ENCODE results near the gene FLVCR2. TPM values are rescaled to one million over a fixed set of nuclear protein-coding genes. Genes with fewer than 3 reads are reported as not detected.
A peak's percentile ranks its signal among the peaks of the same experiment; 100 is the strongest.

Gene FLVCR2
- total and polyA plus RNA-seq, 2 of the 13 experiments (the other 11 are each of a cell fraction or from before 2014, with no cell fraction given), result 9.9 to 10.5 TPM

DNA sequence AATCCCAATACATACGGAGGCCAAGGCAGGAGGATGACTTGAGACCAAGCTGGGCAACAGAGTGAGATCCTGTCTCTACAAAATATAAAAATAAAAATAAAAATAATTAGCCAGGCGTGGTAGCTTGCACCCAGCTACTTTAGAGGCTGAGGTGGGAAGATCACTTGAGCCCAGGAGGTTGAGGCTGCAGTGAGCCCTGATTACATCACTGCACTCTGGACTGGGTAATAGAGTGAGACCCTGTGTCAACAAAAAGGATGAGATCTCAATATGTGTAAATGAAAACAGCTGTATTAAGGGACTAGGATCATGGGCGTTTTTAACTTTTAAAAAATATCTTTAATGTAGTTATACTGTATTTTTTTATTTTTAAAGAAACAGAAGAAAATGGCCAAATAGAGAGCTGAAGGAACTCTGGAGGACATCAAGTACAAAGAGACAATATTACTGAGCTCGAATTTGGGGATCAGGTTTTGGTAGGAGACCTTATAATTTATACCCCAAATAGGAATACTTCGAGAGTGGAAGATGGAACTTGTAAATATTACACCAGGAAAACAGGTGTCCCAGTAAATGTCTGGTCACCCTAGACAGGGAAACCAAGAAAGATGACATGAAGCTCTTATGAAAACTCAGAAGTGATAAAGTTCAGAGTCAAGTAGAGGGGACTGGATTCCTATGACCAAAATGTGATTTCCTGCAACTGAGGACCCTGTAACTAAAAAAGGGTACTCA, 43.1 kb upstream of the FLVCR2 start (continued):
- TF ChIP-seq, protein P1, sequence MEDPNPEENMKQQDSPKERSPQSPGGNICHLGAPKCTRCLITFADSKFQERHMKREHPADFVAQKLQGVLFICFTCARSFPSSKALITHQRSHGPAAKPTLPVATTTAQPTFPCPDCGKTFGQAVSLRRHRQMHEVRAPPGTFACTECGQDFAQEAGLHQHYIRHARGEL (CRISPR knock-in tag; IDR thresholded peaks at IDR 0.05), result no peak
- no peak for TF ChIP-seq CENPX (CRISPR knock-in tag; IDR thresholded peaks at IDR 0.05)
- TF ChIP-seq, protein P2, sequence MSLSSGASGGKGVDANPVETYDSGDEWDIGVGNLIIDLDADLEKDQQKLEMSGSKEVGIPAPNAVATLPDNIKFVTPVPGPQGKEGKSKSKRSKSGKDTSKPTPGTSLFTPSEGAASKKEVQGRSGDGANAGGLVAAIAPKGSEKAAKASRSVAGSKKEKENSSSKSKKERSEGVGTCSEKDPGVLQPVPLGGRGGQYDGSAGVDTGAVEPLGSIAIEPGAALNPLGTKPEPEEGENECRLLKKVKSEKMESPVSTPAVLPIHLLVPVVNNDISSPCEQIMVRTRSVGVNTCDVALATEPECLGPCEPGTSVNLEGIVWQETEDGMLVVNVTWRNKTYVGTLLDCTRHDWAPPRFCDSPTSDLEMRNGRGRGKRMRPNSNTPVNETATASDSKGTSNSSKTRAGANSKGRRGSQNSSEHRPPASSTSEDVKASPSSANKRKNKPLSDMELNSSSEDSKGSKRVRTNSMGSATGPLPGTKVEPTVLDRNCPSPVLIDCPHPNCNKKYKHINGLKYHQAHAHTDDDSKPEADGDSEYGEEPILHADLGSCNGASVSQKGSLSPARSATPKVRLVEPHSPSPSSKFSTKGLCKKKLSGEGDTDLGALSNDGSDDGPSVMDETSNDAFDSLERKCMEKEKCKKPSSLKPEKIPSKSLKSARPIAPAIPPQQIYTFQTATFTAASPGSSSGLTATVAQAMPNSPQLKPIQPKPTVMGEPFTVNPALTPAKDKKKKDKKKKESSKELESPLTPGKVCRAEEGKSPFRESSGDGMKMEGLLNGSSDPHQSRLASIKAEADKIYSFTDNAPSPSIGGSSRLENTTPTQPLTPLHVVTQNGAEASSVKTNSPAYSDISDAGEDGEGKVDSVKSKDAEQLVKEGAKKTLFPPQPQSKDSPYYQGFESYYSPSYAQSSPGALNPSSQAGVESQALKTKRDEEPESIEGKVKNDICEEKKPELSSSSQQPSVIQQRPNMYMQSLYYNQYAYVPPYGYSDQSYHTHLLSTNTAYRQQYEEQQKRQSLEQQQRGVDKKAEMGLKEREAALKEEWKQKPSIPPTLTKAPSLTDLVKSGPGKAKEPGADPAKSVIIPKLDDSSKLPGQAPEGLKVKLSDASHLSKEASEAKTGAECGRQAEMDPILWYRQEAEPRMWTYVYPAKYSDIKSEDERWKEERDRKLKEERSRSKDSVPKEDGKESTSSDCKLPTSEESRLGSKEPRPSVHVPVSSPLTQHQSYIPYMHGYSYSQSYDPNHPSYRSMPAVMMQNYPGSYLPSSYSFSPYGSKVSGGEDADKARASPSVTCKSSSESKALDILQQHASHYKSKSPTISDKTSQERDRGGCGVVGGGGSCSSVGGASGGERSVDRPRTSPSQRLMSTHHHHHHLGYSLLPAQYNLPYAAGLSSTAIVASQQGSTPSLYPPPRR (CRISPR knock-in tag; IDR thresholded peaks at IDR 0.05; ENCODE audit: borderline replicate concordance), result no peak
- no peak for TF ChIP-seq ZNF205 (CRISPR knock-in tag; IDR thresholded peaks at IDR 0.05)
- TF ChIP-seq ZNF878 (CRISPR knock-in tag; IDR thresholded peaks at IDR 0.05), result no peak
- no peak for TF ChIP-seq ESRRA (CRISPR knock-in tag; IDR thresholded peaks at IDR 0.05; ENCODE audit: low read depth)
- TF ChIP-seq, protein P3, sequence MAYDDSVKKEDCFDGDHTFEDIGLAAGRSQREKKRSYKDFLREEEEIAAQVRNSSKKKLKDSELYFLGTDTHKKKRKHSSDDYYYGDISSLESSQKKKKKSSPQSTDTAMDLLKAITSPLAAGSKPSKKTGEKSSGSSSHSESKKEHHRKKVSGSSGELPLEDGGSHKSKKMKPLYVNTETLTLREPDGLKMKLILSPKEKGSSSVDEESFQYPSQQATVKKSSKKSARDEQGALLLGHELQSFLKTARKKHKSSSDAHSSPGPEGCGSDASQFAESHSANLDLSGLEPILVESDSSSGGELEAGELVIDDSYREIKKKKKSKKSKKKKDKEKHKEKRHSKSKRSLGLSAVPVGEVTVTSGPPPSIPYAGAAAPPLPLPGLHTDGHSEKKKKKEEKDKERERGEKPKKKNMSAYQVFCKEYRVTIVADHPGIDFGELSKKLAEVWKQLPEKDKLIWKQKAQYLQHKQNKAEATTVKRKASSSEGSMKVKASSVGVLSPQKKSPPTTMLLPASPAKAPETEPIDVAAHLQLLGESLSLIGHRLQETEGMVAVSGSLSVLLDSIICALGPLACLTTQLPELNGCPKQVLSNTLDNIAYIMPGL (CRISPR knock-in tag; IDR thresholded peaks at IDR 0.05; ENCODE audit: borderline replicate concordance in 1 of 2, low read depth in 1 of 2), result no peak
- no peak for TF ChIP-seq JUNB (CRISPR knock-in tag; IDR thresholded peaks at IDR 0.05; ENCODE audit: borderline replicate concordance)
- no peak for TF ChIP-seq SP1 (IDR thresholded peaks at IDR 0.05)
- no peak for TF ChIP-seq SP1 (CRISPR knock-in tag; IDR thresholded peaks at IDR 0.05)
- peak; percentile 35; the same call in 1 of the 2 replicates for TF ChIP-seq MIXL1 (CRISPR knock-in tag; IDR thresholded peaks at IDR 0.05)
- no peak for TF ChIP-seq ZNF83 (CRISPR knock-in tag; IDR thresholded peaks at IDR 0.05; ENCODE audit: borderline replicate concordance)
- no peak for TF ChIP-seq TARDBP (CRISPR knock-in tag; IDR thresholded peaks at IDR 0.05)
- TF ChIP-seq HOXA9 (CRISPR knock-in tag; IDR thresholded peaks at IDR 0.05; ENCODE audit: borderline replicate concordance), result no peak
- TF ChIP-seq ZNF629 (CRISPR knock-in tag; conservative IDR thresholded peaks at IDR 0.05), result no peak
- no peak for TF ChIP-seq PHB2 (IDR thresholded peaks at IDR 0.05; ENCODE audit: partially characterized antibody)
- TF ChIP-seq ZNF7 (CRISPR knock-in tag; IDR thresholded peaks at IDR 0.05), result no peak
- no peak for TF ChIP-seq ZKSCAN5 (CRISPR knock-in tag; IDR thresholded peaks at IDR 0.05)
- TF ChIP-seq ZNF672 (CRISPR knock-in tag; IDR thresholded peaks at IDR 0.05), result no peak
- no peak for TF ChIP-seq ZNF549 (CRISPR knock-in tag; IDR thresholded peaks at IDR 0.05)
- TF ChIP-seq, protein P4, sequence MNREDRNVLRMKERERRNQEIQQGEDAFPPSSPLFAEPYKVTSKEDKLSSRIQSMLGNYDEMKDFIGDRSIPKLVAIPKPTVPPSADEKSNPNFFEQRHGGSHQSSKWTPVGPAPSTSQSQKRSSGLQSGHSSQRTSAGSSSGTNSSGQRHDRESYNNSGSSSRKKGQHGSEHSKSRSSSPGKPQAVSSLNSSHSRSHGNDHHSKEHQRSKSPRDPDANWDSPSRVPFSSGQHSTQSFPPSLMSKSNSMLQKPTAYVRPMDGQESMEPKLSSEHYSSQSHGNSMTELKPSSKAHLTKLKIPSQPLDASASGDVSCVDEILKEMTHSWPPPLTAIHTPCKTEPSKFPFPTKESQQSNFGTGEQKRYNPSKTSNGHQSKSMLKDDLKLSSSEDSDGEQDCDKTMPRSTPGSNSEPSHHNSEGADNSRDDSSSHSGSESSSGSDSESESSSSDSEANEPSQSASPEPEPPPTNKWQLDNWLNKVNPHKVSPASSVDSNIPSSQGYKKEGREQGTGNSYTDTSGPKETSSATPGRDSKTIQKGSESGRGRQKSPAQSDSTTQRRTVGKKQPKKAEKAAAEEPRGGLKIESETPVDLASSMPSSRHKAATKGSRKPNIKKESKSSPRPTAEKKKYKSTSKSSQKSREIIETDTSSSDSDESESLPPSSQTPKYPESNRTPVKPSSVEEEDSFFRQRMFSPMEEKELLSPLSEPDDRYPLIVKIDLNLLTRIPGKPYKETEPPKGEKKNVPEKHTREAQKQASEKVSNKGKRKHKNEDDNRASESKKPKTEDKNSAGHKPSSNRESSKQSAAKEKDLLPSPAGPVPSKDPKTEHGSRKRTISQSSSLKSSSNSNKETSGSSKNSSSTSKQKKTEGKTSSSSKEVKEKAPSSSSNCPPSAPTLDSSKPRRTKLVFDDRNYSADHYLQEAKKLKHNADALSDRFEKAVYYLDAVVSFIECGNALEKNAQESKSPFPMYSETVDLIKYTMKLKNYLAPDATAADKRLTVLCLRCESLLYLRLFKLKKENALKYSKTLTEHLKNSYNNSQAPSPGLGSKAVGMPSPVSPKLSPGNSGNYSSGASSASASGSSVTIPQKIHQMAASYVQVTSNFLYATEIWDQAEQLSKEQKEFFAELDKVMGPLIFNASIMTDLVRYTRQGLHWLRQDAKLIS (CRISPR knock-in tag; IDR thresholded peaks at IDR 0.05), result no peak

Measured in HepG2 (cell line).